HG02970 (cell line): ENCODE data around the gene FAIM2.
"Not testable (repeated sequence)": the region's sequence is repeated elsewhere in the genome, so short reads cannot be mapped to it uniquely, and the experiment has no call there.

Experiments used
- ATAC-seq: cut with Tn5 transposase; IDR thresholded peaks from one replicate; pipeline ENCODE4 v1.9.1; 2021; ENCODE audit warnings: mild to moderate bottlenecking, moderate library complexity, moderate number of reproducible peaks; ENCODE audit not compliant: unreplicated experiment, low FRiP score

Gene FAIM2

DNA sequence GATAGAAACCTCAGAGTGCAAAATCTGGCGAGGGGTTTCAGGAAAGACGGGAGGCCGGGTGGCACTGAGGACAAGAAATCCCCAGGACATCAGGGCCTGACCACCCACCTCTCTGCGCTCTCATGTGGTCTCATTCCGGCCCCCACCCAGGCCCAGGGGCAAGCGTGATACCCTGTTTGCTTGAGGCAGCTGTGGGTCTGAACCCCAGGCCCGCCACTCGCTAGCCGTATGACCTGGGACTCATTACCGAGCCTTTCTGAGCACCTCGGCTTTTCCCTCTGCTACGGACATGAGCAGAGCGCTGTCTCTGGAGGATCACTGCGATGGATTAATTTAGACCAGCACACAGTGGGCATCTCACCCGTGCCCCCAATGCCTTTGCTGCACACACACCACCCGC, 35.3 kb downstream of the FAIM2 start:
- no peak for ATAC-seq

DNA sequence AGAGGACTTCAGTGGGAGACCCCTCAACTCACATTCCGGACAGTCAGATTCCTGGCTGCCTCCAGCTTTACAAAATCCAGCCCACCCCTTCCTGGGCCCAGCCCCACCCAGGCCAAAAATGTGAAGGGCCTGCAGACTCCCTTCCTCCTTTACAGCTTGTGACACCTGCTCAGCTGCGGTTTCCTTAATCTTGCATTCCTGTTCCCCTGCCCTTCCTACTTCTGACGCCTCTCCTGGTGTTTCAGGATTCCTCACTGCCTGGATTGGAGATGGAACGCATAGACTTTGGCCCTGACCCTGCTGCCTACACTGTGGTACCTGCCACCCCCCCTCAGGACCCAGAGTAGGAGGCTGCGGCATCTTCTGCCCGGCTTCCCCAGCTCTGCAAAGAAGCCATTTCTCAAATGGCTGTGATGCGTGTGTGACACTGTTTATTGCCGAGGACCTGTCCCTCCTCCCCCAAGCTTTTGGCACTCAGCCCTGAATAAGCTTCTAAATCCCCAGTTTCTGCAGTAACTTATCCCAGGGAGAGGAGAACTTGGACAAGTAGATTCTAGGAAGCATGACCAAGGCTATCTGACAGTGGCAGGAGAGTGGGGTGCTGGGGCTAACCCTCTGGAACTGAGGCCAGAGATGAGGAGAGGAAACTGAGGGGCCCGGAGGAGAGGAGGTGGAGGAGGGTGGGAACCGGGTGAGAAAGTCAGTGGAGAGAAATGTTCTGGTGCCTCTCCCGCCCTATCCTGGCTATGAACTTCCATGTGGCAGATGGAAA, 35.9 kb downstream of the FAIM2 start:
- no peak for ATAC-seq

DNA sequence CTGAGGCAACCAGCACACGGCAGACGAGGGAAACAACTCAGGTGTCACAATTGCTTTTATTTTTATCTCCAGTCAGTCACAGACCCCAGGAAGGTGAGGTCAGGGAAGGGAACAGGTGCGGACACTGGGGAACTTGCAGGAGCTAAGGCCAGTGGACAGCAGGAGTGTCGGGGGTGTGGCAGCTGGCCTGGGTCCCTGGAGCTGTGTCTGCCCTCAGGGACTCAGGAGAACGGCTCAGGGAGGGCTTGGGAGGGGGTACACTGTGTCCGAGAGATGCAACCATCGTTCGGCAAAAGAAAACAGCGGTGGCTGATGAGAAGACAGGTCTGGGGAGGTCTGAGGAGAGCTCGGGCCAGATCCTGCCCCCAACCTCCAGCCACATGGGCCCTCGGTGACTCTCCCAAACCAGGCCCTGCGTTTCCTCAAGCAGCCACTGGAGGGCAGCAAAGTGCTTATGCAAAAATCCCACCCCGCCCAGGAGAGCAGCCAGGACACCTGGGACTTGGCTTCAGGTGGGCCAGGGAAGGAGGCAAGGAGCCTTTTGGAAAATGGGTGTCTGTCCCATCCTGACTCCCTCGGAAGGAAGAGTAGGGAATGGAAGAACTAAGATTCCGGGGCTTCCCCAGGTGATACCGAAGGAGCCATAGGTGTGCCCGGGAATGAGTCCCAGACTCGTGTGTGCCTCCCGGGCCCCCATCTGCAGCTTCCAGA, 36.7 kb downstream of the FAIM2 start:
- ATAC-seq: no peak

DNA sequence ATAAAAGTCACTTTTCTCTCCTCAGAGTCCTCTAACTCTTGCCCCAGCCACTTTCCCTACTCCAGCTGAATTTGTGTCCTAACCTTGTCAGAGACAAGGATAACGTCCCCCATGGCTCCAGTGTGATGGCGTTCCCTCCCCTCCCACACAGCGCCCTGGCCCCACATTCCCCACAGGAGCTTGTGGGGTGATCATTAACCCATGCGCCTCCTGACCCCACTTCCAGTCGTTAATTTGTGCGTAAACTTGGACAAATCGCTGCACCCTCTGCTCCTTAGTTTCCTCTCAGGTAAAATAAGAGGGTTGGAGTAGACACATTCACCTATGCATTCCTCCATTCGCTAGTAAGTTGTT, 37.9 kb downstream of the FAIM2 start:
- ATAC-seq: no peak

DNA sequence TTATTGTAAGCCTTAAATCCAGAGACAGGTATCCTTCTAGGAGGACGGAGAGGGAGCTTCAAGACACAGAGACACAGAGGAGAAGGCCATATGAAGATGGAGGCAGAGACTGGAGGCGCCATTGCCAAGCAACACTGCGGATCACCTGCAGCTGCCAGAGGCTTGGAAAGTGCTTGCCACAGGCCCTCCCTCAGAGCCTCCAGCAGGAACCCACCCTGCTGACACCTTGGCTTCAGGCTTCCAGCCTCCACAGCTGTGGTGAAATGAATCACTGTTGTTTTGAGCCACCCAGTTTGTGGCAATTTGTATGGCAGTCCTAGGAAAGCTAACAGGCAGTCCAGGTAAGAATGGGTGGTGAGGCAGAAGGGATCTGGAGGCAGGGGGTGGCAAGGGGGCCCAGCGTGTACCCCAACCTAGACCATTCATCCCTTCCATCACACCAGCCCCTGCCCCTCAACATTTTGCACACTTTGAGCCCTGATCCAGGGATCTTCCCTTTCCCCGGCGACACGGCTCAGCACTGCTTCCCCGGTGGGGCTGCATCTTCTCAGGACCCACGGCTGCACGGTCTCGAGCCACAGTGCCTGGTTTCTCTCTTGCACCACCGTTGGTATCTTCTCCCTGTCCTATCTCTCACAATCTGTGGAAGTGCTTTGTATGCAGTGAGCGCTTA, 38.5 kb downstream of the FAIM2 start:
- no peak for ATAC-seq

DNA sequence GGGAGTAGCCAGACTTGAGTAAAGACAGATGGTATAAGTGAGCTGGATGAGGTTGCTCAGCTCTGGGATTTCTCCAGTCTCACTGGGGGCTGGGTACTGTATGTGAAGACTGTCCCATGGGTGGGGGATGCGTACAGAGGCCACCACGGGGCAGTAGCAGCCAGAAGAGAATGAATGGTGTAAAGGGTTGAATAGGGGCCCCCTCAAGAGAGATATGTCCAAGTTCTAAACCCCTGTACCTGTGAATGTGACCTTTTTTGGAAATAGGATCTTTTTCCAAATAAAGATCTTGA, 39.0 kb downstream of the FAIM2 start:
- no peak for ATAC-seq

DNA sequence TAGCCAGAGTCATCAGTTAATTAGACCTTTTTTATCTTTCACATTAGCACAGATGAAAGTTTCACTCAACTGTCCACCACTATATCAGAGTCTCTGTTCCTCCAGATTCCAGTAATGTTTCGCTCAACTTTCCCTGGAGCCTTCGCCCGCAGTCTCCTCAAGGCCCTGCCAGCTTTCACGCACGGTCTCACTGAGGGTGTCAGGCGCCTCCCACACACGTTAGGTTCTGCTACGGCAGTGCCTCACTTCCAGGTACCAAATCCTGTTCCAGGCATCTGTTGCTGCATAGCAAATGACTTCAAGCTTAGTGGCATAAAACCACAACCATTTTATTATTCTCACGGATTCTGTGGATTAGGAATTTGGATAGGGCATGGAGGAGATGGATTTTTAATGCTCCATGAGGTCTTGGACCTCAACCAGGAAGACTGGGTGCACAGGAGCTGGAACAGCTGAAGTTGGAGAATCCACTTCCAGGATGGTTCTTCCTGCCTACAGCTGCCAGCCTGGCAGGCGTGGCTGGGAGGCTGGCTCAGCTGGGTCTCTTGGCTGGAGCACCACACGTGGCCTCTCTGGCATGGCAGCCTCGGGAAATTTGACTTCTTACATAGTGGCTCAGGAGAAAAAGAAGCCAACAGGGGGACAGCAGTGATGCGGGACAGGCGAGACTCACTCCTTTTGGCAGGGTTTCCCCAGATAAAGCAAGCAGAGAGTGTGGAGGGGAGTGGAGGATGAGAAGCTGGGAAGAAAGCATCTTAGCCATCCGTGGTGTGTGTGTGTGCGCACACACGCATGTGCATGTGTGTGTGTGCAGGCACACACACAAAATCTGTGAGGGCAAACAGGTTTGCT, 39.5 kb downstream of the FAIM2 start:
- no peak for ATAC-seq

DNA sequence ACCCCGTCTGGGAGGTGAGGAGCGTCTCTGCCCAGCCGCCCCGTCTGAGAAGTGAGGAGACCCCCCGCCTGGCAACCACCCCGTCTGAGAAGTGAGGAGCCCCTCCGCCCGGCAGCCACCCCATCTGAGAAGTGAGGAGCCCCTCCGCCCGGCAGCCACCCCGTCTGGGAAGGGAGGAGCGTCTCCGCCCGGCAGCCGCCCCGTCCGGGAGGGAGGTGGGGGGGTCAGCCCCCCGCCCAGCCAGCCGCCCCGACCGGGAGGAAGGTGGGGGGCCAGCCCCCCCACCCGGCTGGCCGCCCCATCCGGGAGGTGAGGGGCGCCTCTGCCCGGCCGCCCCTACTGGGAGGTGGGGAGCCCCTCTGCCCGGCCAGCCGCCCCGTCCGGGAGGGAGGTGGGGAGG, 42.8 kb downstream of the FAIM2 start:
- ATAC-seq: not testable (repeated sequence)

DNA sequence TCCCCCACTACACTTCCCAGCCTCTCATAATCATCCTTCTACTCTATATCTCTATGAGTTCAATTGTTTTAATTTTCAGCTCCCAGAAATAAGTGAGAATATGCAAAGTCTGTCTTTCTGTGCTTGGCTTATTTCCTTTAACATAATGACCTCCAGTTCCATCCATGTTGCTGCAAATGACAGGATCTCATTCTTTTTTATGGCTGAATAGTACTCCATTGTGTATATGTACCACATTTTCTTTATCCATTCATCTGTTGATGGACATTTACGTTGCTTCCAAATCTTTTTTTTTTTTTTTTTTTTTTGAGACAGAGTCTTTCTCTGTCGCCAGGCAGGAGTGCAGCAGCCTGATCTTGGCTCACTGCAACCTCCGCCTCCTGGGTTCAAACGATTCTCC, 47.8 kb downstream of the FAIM2 start:
- ATAC-seq: not testable (repeated sequence)

DNA sequence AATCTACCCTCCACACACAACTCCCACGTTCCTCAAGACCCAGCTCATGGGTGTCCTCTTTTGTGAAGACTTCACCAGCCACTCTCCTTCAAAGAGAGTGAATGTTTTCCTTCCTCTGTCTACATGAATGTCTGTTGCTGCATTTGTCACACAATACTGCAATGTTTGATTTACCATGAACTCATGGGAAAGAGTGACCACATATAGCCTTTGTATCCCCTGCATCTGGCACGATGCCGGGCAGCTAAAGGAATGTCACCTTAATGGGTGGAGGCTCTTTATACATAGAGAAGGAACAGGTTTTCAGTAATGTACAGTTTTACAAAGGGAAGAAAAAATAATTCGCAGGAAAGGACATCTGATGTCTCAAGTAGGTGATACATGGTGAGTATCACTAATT, 48.7 kb downstream of the FAIM2 start:
- no peak for ATAC-seq

DNA sequence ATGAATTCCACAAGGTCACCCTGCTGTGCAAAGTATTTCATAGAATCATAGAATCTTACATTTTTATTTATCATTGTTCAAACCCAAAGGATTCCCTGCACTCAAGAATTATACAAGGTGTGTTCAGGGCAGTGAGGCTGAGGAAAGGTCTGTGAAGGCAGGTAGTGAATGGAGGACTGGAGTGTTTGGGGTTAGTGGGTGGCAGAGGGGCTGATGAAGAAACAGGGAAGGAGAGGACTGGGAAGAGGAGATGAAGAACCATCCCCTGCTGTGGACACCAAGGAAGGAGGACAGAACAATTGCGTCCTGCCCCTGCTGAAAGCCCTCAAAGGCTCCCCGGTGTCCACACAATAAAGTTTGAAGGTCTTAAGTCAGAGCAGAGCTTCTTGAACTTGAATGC, 50.0 kb downstream of the FAIM2 start:
- no peak for ATAC-seq

DNA sequence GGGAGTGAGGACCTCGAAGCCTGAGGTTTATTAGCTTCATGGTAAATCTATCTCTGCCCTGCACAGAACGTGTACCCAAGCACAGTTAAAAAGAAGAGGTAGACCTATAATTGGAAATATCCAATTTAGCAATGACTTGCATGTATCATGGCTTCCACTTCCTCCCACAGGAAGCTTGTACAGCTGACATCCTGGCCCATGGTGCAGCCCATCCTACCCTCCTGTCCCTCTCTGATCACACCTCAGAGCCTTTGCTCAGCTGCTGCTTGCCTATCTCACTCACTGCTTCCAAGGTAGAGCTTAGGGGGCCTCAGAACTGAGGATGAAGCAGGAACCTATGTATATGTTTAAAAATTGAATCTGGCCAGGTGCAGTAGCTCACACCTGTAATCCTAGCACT, 56.5 kb downstream of the FAIM2 start:
- ATAC-seq: no peak

DNA sequence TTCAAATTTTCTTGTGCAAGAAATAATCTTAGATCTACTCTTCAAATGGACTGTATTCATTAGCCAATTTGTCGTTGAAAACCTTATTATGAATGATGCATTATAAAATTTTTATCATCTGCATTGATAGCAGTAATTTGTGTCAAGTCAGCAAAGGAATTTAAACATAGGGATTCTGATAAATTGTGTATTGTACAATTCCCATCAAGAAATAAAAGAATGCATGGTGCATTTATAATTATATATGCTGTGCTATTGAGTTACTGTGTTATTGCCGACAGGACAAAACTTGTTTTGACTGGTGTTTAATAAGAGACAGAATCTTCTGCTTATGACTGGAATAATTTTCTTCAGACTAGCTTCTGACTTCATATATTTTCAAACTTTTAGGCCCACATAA, 57.7 kb downstream of the FAIM2 start:
- ATAC-seq: no peak

DNA sequence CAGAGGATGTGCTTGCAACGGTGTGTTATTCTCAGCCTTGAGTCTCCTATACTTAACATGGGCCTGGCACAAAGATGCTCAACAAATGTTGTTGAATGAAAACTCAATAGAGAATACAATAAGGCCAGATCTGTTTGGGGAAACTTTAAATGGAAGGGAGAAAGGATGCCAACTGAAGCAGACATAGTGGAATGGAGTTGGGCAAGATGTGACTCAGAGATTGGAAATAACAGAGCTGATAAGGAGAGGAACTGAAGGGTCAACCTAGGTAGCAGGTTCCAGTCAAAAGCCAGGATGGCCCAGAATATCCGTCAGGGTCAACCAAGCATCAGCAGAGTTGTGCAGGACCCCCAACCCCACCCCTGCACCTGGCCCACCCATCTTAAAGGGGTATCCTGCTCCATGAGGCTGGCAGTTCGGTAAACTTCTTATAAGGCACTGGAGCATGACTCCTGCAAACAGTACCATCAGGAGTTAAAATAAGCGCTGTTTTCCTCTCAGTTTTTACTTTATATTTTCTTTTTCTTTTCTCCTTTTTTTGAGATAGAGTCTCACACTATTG, 59.7 kb downstream of the FAIM2 start:
- ATAC-seq: no peak

DNA sequence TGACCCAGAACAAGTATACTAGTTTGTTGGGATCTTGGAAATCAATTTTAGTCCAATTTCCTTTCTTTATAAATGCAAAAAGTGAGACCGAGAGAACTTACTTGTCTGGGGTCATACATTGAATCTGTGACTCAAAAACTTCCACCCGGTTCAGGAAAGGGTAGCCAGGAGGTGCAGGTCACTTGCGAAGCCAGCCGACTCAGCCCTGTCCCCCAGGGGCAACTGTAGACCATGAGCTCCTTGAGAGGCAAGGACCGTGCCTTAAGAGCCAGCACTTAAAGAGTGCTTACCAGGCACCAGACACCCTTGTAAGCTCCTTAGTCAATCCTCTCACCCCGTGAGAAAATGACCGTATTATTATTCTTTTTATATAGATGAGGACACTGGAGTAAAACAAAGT, 60.3 kb downstream of the FAIM2 start:
- no peak for ATAC-seq

DNA sequence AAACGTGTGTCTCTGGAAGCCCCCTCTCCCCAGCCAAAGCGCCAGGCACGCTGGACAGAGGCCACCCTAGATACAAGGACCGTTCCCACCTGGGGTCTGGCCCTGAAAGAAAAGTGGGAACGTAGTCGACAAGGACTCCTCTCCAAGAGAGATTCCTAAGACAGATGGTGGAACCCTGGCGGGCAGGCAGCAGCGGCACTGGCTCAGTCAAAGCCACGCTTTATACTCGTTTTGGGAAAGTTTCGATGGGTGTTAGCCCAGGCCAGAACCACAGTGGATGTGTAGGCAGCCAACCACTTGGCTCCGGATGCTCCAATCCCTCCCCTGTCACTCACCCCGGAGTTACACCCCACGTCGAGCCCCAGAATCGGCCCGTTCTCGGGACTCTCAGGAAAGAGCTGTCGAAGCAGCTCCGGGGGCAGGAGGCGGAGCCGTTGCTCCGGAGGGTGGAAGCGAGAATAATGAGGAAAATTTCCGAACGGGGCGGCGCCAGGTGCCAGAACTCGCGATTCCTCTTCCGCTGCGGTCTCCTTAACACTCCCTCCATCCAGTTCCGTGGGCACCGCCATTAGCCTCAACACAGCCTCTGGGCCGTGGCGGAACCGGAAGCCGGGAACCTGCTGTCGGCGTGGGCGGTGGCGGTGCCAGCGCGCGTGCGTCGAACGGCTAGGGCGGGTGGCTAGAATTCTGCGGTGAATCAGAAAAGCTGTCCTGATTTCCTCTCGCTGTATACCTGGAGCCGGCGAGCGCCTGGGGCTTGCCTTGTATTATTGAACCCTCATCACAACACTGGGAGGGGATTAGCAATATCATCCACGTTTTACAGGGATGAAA, 61.0 kb downstream of the FAIM2 start, which contains the start of gene BCDIN3D:
Gene BCDIN3D (minus strand): TSS at position 588 of the 834 bp plus-strand sequence. CDS start 19 bp downstream, at position 569.
- peak; percentile 76 for ATAC-seq

DNA sequence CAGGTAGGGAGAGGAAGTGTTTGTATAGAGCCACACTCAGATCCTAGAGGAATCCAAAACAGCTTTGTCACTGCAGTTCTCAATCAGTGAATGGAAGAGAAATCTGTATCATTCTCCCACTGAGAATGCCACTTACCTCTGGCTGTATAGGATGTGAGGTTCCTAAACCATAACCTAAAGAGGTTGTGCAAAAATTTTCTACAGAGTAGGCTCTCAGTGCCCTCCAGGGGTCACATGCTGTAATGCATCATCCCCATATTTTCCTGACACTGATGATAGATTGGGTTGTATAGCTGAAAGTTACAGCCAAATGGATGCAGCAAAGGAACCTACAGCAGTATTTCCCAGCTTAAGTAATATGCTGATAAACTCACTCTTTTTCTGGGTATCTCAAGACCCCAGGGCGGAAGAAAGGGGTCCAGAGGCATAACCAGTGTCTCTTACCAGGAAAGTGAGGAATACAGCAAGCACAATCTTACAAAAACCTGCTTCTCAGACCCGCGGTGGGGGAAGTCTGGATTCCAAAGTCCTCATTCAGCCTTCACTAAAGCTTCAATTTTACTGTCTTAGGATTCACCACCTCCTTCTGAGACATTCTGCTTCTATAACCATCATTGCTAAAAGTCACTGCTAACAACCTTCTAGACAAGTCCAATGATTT, 64.6 kb downstream of the FAIM2 start:
- ATAC-seq: no peak

DNA sequence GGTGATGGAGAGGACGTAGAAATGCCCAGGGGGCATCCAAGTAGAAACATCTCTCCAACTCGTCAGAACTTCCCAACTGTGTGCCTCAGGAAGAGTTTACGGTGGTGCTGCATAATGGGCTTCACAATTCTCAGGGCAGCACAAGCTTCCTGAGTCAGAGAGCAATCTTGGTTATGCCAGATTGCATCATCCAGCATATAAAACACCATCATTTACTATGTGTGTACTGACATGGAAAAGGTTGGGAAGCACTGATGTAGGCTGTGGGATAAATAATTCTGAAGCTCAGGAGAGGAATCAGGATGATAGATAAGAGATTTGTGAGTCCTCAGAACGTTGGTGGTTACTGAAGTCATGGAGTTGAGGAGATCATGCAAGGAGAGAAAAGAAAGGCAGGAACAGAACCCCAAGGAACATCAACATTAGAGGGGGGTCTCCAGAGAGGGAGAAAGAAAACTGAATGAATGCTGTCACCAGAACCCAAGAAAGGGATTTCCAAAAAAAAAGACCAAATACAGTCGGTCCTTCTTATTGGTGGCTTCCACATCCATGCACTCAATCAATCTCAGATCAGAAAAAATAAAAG, 70.8 kb downstream of the FAIM2 start:
- no peak for ATAC-seq

DNA sequence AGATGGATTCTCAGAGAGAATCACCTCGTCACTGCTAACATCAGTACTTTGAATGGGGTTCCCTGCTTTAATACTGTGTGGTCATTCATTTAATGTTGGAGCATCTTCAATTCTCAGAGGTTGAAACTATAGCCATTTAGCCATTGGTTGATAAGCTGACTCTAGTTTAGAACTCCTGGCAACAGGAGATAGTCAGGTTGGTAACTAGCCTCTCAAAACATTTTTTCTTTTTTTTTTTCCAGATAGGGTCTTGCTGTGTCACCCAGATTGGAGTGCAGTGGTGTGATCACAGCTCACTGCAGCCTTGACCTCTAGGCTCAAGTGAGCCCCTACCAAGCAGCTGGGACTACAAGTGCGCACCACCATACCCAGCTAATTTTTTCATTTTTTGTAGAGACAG, 72.0 kb downstream of the FAIM2 start:
- no peak for ATAC-seq
